ENCODE results near the gene HES6. TPM values are rescaled to one million over a fixed set of nuclear protein-coding genes. Genes with fewer than 3 reads are reported as not detected.

Gene HES6
- total RNA-seq, 1 experiment from 2014 or later: 9.8 TPM

GRCh38 chr2:238251331-238251730, 11.5 kb upstream of the HES6 start:
- CTCF ChIA-PET: no interaction called here
- Histone ChIP-seq H3K4me2 (ENCODE audit: low read length) (no peak overlapping the region), H3K9me3 (ENCODE audit: low read length) (no peaks in the 10 kb centered on the region), H3K27me3 (ENCODE audit: low read length) (no peaks in the 10 kb centered on the region), H3K4me3 (ENCODE audit: low read length) (no peak overlapping the region), H3F3A (ENCODE audit: low read length, unreplicated experiment) (no peaks in the 10 kb centered on the region), H3K79me2 (ENCODE audit: low read length) (no peaks in the 10 kb centered on the region), H2AFZ (ENCODE audit: low read length) (no peak overlapping the region), H3K9me2 (replicated peaks; ENCODE audit: low read length) (no peaks in the 10 kb centered on the region), H3K9ac (ENCODE audit: low read length) (no peak overlapping the region), H3K36me3 (ENCODE audit: low read depth, low read length) (peaks cover 9% of the 10 kb centered on the region; the same call in 1 of the 2 replicates), H3K4me1 (ENCODE audit: insufficient read depth, low read length) (no peaks in the 10 kb centered on the region), H3K27ac (ENCODE audit: low read length) (no peak overlapping the region), H4K20me1 (ENCODE audit: low read length) (no peaks in the 10 kb centered on the region)
- POLR2A ChIA-PET (ENCODE audit: unreplicated experiment): no interaction called here
- ATAC-seq: no peak
- DNase-seq: no peak
- TF ChIP-seq, protein P1, sequence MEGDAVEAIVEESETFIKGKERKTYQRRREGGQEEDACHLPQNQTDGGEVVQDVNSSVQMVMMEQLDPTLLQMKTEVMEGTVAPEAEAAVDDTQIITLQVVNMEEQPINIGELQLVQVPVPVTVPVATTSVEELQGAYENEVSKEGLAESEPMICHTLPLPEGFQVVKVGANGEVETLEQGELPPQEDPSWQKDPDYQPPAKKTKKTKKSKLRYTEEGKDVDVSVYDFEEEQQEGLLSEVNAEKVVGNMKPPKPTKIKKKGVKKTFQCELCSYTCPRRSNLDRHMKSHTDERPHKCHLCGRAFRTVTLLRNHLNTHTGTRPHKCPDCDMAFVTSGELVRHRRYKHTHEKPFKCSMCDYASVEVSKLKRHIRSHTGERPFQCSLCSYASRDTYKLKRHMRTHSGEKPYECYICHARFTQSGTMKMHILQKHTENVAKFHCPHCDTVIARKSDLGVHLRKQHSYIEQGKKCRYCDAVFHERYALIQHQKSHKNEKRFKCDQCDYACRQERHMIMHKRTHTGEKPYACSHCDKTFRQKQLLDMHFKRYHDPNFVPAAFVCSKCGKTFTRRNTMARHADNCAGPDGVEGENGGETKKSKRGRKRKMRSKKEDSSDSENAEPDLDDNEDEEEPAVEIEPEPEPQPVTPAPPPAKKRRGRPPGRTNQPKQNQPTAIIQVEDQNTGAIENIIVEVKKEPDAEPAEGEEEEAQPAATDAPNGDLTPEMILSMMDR (conservative IDR thresholded peaks at IDR 0.05; ENCODE audit: low read depth, low read length): no peak
- TF ChIP-seq EZH2 (IDR thresholded peaks at IDR 0.05; ENCODE audit: low read length, unreplicated experiment) (no peak), EZH2phosphoT487 (IDR thresholded peaks at IDR 0.05; ENCODE audit: borderline replicate concordance, low read length) (no peak)
- intact Hi-C loops (cut with micrococcal nuclease): no loop called here
- no TSS peak for BruUV-seq (replicated peaks)

- Histone ChIP-seq H3K9me3 (ENCODE audit: low read length) (no peaks in the 10 kb centered on the region), H3K27ac (ENCODE audit: low read length) (no peak overlapping the region), H4K20me1 (ENCODE audit: low read length) (no peaks in the 10 kb centered on the region), H3K4me1 (ENCODE audit: insufficient read depth, low read length) (no peaks in the 10 kb centered on the region), H3K9ac (ENCODE audit: low read length) (no peak overlapping the region), H3K79me2 (ENCODE audit: low read length) (no peaks in the 10 kb centered on the region), H2AFZ (ENCODE audit: low read length) (no peak overlapping the region), H3K4me2 (ENCODE audit: low read length) (no peak overlapping the region), H3K36me3 (ENCODE audit: low read depth, low read length) (peaks cover 6% of the 10 kb centered on the region; the same call in 1 of the 2 replicates), H3K27me3 (ENCODE audit: low read length) (no peaks in the 10 kb centered on the region), H3F3A (ENCODE audit: low read length, unreplicated experiment) (no peaks in the 10 kb centered on the region), H3K4me3 (ENCODE audit: low read length) (no peak overlapping the region), H3K9me2 (replicated peaks; ENCODE audit: low read length) (no peaks in the 10 kb centered on the region)
- ChIA-PET POLR2A (ENCODE audit: unreplicated experiment) (no interaction called here), CTCF (no interaction called here)
- TF ChIP-seq EZH2phosphoT487 (IDR thresholded peaks at IDR 0.05; ENCODE audit: borderline replicate concordance, low read length): no peak
- TF ChIP-seq, protein P1 (conservative IDR thresholded peaks at IDR 0.05; ENCODE audit: low read depth, low read length): no peak
- TF ChIP-seq EZH2 (IDR thresholded peaks at IDR 0.05; ENCODE audit: low read length, unreplicated experiment): no peak
- intact Hi-C loops (cut with micrococcal nuclease): no loop called here
- no peak for DNase-seq
- no TSS peak for BruUV-seq (replicated peaks)
- ATAC-seq: no peak
Measured at GRCh38 chr2:238250896-238251295, 11.1 kb upstream of the HES6 start.

DNA sequence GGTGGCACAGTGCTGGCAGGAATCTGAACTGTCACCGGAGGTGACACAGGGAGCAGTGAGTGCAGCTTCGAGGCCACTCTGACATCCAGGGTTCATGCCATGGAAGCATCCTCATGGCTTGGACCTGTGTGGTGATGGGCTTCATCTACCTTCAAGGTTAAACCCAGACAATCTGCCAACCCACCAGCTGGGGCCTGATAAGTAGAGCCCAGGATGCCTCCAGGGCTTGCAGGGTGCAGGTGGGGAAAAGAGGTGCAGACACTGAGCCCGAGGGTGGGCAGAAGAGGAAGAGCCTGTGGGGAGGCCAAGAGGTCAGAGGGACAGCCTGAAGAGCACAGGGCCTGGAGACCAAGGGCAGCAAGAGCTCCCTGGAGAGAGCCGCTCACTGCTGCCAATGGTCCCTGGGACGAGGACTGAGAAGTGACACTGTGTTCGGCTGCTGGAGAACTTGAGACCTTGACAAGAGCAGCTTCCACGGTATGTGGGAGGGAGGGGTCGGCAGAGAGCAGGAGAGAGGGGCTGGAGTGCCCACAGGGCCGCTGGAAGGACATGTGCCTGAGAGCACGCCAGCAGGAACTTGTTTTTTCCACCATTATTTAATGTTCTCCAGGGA, 8.1 kb upstream of the HES6 start:
- no peaks in the 10 kb centered on the region for H3K9me3 ChIP-seq (ENCODE audit: low read length)
- ChIA-PET POLR2A (ENCODE audit: unreplicated experiment) (no interaction called here), CTCF (no interaction called here)
- no peak overlapping the region for H3K4me2 ChIP-seq (ENCODE audit: low read length)
- no peak overlapping the region for H2AFZ ChIP-seq (ENCODE audit: low read length)
- H3K9me2 ChIP-seq (replicated peaks; ENCODE audit: low read length): no peaks in the 10 kb centered on the region
- intact Hi-C loops (cut with micrococcal nuclease): no loop called here
- 0 out of 2 replicates have a peak, but pooled peaks cover 5% of the 10 kb centered on the region for H3K36me3 ChIP-seq (ENCODE audit: low read depth, low read length)
- no peak for ATAC-seq
- no peaks in the 10 kb centered on the region for H3K79me2 ChIP-seq (ENCODE audit: low read length)
- H3K27ac ChIP-seq (ENCODE audit: low read length): no peak overlapping the region
- no TSS peak for BruUV-seq (replicated peaks)
- no peaks in the 10 kb centered on the region for H4K20me1 ChIP-seq (ENCODE audit: low read length)
- no peak for DNase-seq
- no peaks in the 10 kb centered on the region for H3K27me3 ChIP-seq (ENCODE audit: low read length)
- H3K4me3 ChIP-seq (ENCODE audit: low read length): no peak overlapping the region
- H3F3A ChIP-seq (ENCODE audit: low read length, unreplicated experiment): no peaks in the 10 kb centered on the region
- TF ChIP-seq, protein P1 (conservative IDR thresholded peaks at IDR 0.05; ENCODE audit: low read depth, low read length): no peak
- TF ChIP-seq EZH2 (IDR thresholded peaks at IDR 0.05; ENCODE audit: low read length, unreplicated experiment): no peak
- no peak for TF ChIP-seq EZH2phosphoT487 (IDR thresholded peaks at IDR 0.05; ENCODE audit: borderline replicate concordance, low read length)
- no peaks in the 10 kb centered on the region for H3K4me1 ChIP-seq (ENCODE audit: insufficient read depth, low read length)
- no peak overlapping the region for H3K9ac ChIP-seq (ENCODE audit: low read length)
